Gastroesophageal sphincter (tissue), 3 donors: Measurements from ENCODE around the gene NXPH4.

ENCODE experiments used
- CTCF ChIP-seq, 4 experiments: fragments of 200-600 bp in 2 of 4; fragments of 450-650 bp in 2 of 4; sonication (generic) in 1 of 4; IDR thresholded peaks; one replicate each; pipeline ENCODE4 v1.5.1; 2017 to 2019; ENCODE audit warnings: antibody characterized with exemption in 4 of 4, mild to moderate bottlenecking in 2 of 4, moderate library complexity in 2 of 4
- EP300 ChIP-seq: sonication (generic); formaldehyde crosslinking; IDR thresholded peaks from one replicate; pipeline ENCODE4 v1.6.1; 2017; ENCODE audit warnings: antibody characterized with exemption, mild to moderate bottlenecking
- POLR2A ChIP-seq, 2 donors: fragments of 450-650 bp; IDR thresholded peaks; one replicate each; pipeline ENCODE4 v1.6.1; 2017; ENCODE audit warnings: antibody characterized with exemption in 2 of 2, mild to moderate bottlenecking in 2 of 2, moderate library complexity in 1 of 2
- POLR2AphosphoS5 ChIP-seq: sonication (generic); formaldehyde crosslinking; IDR thresholded peaks from one replicate; pipeline ENCODE4 v1.6.1; 2017; ENCODE audit warnings: antibody characterized with exemption

- TF ChIP-seq CTCF (IDR thresholded peaks at IDR 0.05) (no peak), EP300 (no peak), POLR2A (IDR thresholded peaks at IDR 0.05) (no peak), POLR2AphosphoS5 (no peak)
Observed at GRCh38 chr12:57181072-57181471, 35.5 kb upstream of the NXPH4 start.
